ENCODE measurements around the gene PRKG1. TPM values are rescaled to one million over a fixed set of nuclear protein-coding genes. Genes with fewer than 3 reads are reported as not detected.

The PRKG1 gene
- total and polyA plus RNA-seq, 2 of the 8 experiments (the other 6 are each of a cell fraction or from before 2014, with no cell fraction given), result 4.2 to 15.2 TPM

DNA sequence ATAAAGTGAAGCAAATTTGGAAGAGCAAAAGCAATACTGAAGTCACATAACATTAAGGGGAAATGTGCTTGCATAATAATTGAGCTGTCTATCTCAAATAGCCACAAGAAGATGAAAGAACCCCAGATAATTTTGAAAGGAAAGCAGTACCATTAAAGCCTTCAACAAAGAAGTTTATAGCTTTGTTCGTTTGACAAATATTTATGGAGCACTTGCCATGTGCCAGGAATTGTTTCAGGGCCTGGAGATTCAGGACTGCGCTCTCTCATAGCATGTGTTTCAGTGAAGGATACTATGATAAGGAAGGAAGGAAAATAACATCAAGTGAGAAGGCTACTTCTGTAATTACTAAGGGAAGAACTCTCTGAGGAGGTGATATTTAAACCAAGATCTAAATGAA lies 837.4 kb downstream of the PRKG1 start:
- H3K56ac ChIP-seq (replicated peaks; ENCODE audit: insufficient read length, low read depth, low read length), result no peak overlapping the region
- CTCF ChIA-PET (ENCODE audit: partially characterized antibody), result no interaction called here
- H2BK120ac ChIP-seq (replicated peaks; ENCODE audit: low read depth, low read length), result no peak overlapping the region
- H2BK5ac ChIP-seq (ENCODE audit: low read depth, low read length), result no peak overlapping the region
- H2AFZ ChIP-seq (ENCODE audit: low read length), result no peak overlapping the region
- H3K18ac ChIP-seq (ENCODE audit: extremely low read depth, low read length), result no peak overlapping the region
- H3K79me1 ChIP-seq (ENCODE audit: low read depth, low read length), result no peaks in the 10 kb centered on the region
- H4K20me1 ChIP-seq (replicated peaks in 1 of 2; ENCODE audit: control insufficient read depth in 1 of 2, insufficient read depth in 2 of 2, low read length in 2 of 2), result no peaks in the 10 kb centered on the region
- no peaks in the 10 kb centered on the region for H3K9me3 ChIP-seq (ENCODE audit: insufficient read depth in 2 of 2, low read depth in 1 of 2, low read length in 1 of 2)
- H3K9ac ChIP-seq (replicated peaks in 1 of 4; ENCODE audit: extremely low read depth in 1 of 4, low read depth in 3 of 4, low read length in 3 of 4), result no peak overlapping the region
- H3K79me2 ChIP-seq (ENCODE audit: control insufficient read depth in 1 of 2, insufficient read depth in 2 of 2, low read length in 2 of 2), result no peaks in the 10 kb centered on the region
- no peak overlapping the region for H3K4me3 ChIP-seq (ENCODE audit: extremely low read depth in 1 of 4, insufficient read depth in 2 of 4, low read depth in 3 of 4, low read length in 4 of 4)
- 85% methylated on average over 2 of the region's 2 CpGs; no CpG with 5 or more reads in 1 of the 2 experiments for WGBS, 2 experiments (ENCODE audit: extremely low coverage in 1 of 2, insufficient coverage in 1 of 2, insufficient read length in 1 of 2, insufficient replicate concordance in 2 of 2, low coverage in 1 of 2, low lambda C conversion rate in 2 of 2, missing lambda C conversion rate in 1 of 2)
- no peak overlapping the region for H2BK12ac ChIP-seq (ENCODE audit: low read depth, low read length)
- no peak overlapping the region for H3K23ac ChIP-seq (ENCODE audit: insufficient read length)
- no peaks in the 10 kb centered on the region for H3K36me3 ChIP-seq (ENCODE audit: control insufficient read depth in 2 of 4, insufficient read depth in 4 of 4, low read length in 3 of 4)
- H3K23me2 ChIP-seq (ENCODE audit: low read depth, low read length), result peaks cover 3% of the 10 kb centered on the region; the same call in 1 of the 2 replicates
- H2BK20ac ChIP-seq (ENCODE audit: low read length), result no peak overlapping the region
- TF ChIP-seq KDM4A (IDR thresholded peaks at IDR 0.05; ENCODE audit: low read depth, low read length, severe bottlenecking) (no peak), GTF2F1 (IDR thresholded peaks at IDR 0.05; ENCODE audit: borderline replicate concordance, low read depth, low read length) (no peak), JUND (IDR thresholded peaks at IDR 0.05; ENCODE audit: low read length) (no peak), RNF2 (IDR thresholded peaks at IDR 0.05; ENCODE audit: borderline replicate concordance, low read depth, low read length, missing control alignments, poor library complexity, severe bottlenecking) (no peak), CREB1 (IDR thresholded peaks at IDR 0.05) (no peak), MAFK (IDR thresholded peaks at IDR 0.05; ENCODE audit: low read depth, low read length) (no peak), ASH2L (IDR thresholded peaks at IDR 0.05; ENCODE audit: low read length) (no peak)
- TF ChIP-seq, protein P1, sequence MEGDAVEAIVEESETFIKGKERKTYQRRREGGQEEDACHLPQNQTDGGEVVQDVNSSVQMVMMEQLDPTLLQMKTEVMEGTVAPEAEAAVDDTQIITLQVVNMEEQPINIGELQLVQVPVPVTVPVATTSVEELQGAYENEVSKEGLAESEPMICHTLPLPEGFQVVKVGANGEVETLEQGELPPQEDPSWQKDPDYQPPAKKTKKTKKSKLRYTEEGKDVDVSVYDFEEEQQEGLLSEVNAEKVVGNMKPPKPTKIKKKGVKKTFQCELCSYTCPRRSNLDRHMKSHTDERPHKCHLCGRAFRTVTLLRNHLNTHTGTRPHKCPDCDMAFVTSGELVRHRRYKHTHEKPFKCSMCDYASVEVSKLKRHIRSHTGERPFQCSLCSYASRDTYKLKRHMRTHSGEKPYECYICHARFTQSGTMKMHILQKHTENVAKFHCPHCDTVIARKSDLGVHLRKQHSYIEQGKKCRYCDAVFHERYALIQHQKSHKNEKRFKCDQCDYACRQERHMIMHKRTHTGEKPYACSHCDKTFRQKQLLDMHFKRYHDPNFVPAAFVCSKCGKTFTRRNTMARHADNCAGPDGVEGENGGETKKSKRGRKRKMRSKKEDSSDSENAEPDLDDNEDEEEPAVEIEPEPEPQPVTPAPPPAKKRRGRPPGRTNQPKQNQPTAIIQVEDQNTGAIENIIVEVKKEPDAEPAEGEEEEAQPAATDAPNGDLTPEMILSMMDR (IDR thresholded peaks at IDR 0.05; ENCODE audit: control extremely low read depth in 1 of 3, insufficient read depth in 1 of 3, low read depth in 1 of 3, low read length in 3 of 3), result no peak
- TF ChIP-seq, protein P2, sequence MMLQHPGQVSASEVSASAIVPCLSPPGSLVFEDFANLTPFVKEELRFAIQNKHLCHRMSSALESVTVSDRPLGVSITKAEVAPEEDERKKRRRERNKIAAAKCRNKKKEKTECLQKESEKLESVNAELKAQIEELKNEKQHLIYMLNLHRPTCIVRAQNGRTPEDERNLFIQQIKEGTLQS (IDR thresholded peaks at IDR 0.05; ENCODE audit: insufficient read depth, low read depth, low read length), result no peak
- no peak overlapping the region for H2BK15ac ChIP-seq (ENCODE audit: low read length)
- H3K4me2 ChIP-seq (ENCODE audit: insufficient read depth in 1 of 2, low read depth in 2 of 2, low read length in 2 of 2), result no peak overlapping the region
- POLR2A ChIA-PET (ENCODE audit: partially characterized antibody), result no interaction called here
- no peak overlapping the region for H4K91ac ChIP-seq (replicated peaks; ENCODE audit: insufficient read length, low read length)
- no peak overlapping the region for H2AK5ac ChIP-seq (ENCODE audit: low read depth, low read length)
- H4K5ac ChIP-seq (ENCODE audit: insufficient read length, low read depth, low read length), result no peak overlapping the region
- H3K27me3 ChIP-seq (replicated peaks in 1 of 4; ENCODE audit: control insufficient read depth in 3 of 4, extremely low read depth in 1 of 4, insufficient read depth in 3 of 4, low read length in 3 of 4), result peaks cover 6 to 41% (median 28%) of the 10 kb centered on the region in 4 experiments
- no peak overlapping the region for H3K4ac ChIP-seq (replicated peaks; ENCODE audit: insufficient read length, low read depth, low read length)
- no peak overlapping the region for H4K8ac ChIP-seq (ENCODE audit: extremely low read depth, insufficient read depth, low read length)
- H3K27ac ChIP-seq (ENCODE audit: low read depth, low read length), result no peak overlapping the region
- H3K4me1 ChIP-seq (replicated peaks in 1 of 4; ENCODE audit: control insufficient read depth in 3 of 4, insufficient read depth in 4 of 4, low read length in 3 of 4), result peaks cover 3 to 18% (median 15%) of the 10 kb centered on the region in 4 experiments; a peak in 5 of 7 replicates
- FAIRE-seq (no peak), DNase-seq (ENCODE audit: low read depth in 1 of 2, low spot score in 2 of 2) (no peak)
- no peak overlapping the region for H3K14ac ChIP-seq (ENCODE audit: insufficient read length)

Data from H1 (cell line).